ENCODE results near the gene LAPTM5. TPM values are rescaled to one million over a fixed set of nuclear protein-coding genes. Genes with fewer than 3 reads are reported as not detected.

The LAPTM5 gene
- total and polyA plus RNA-seq, 10 of the 15 experiments (the other 5 are each of a cell fraction or from before 2014, with no cell fraction given), result 24.1 to 1,034 (median 687) TPM

DNA sequence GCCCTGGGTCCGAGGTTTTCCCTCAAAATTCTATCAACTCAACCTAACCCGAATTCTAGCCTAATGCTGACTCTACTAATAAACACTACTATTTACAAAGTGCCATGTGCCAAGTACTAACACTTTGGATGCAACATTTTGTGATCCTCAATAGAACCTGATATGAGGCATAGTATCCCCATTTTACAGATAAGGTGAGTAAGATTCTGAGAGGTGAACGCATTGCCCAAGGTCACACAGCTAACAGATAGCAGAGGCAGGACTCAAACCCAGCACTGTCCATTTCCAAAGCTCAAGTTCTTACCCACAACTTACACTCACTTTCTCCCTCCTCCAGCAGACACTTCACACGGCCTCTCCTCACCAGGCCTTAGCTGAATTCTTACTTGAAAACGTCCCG, 46.0 kb upstream of the LAPTM5 start:
- 27% methylated on average over 6 of the region's 6 CpGs for WGBS (ENCODE audit: insufficient coverage, insufficient replicate concordance, low lambda C conversion rate, missing lambda C conversion rate)
- Histone ChIP-seq H2AFZ (ENCODE audit: control insufficient read depth, low read depth, low read length) (no peak overlapping the region), H3K79me2 (ENCODE audit: control insufficient read depth, insufficient read depth, low read length) (no peaks in the 10 kb centered on the region), H4K20me1 (ENCODE audit: control insufficient read depth, insufficient read depth) (0 out of 2 replicates have a peak, but pooled peaks cover 3% of the 10 kb centered on the region), H3K9me3 (replicated peaks; ENCODE audit: control insufficient read depth, insufficient read depth, low read length) (no peaks in the 10 kb centered on the region), H3K27me3 (replicated peaks in 1 of 2; ENCODE audit: control insufficient read depth in 2 of 2, insufficient read depth in 2 of 2, low read length in 1 of 2) (peaks cover 11 to 18% of the 10 kb centered on the region in 2 experiments), H3K4me3 (no peak overlapping the region), H3K4me2 (ENCODE audit: control insufficient read depth, insufficient read depth) (no peak overlapping the region), H3K9ac (ENCODE audit: control insufficient read depth, insufficient read depth, low read length) (no peak overlapping the region), H3K27ac (ENCODE audit: control insufficient read depth, insufficient read depth) (no peak overlapping the region), H3K4me1 (ENCODE audit: control insufficient read depth, insufficient read depth, low read length) (no peaks in the 10 kb centered on the region), H3K36me3 (ENCODE audit: control insufficient read depth in 2 of 2, insufficient read depth in 2 of 2, low read length in 1 of 2) (no peaks in the 10 kb centered on the region)
- ChIA-PET CTCF (interaction anchor here (0.7 to 12.3 kb wide), 11 partner anchors 9 to 154 kb away, joined by 3 to 303 read pairs (median 11); no protein-coding TSS in a partner anchor), RAD21 (ENCODE audit: unreplicated experiment) (interaction anchor here (1.4 to 9.1 kb wide), 3 partner anchors 84 to 125 kb away, joined by 9 to 154 read pairs (median 36); no protein-coding TSS in a partner anchor), POLR2A (no interaction called here), SMC1A (ENCODE audit: uncharacterized antibody, unreplicated experiment) (interaction anchor here (0.8 to 9.8 kb wide), 9 partner anchors 50 to 127 kb away, joined by 3 to 160 read pairs (median 5); no protein-coding TSS in a partner anchor)
- no TSS peak for BruUV-seq (replicated peaks)
- no peak for DNase-seq (ENCODE audit: low read depth, low spot score)
- in situ Hi-C loops (cut with MboI), result loop anchor here (5.0 kb wide), 1 partner anchor 109 kb away; no protein-coding TSS in a partner anchor
- intact Hi-C loops (cut with micrococcal nuclease; ENCODE audit: unreplicated experiment), result loop anchor here (5.0 kb wide), 1 partner anchor 124 kb away; no protein-coding TSS in a partner anchor
- 0 out of 2 replicates have a peak, but pooled peaks have one; percentile 31 for TF ChIP-seq EZH2 (IDR thresholded peaks at IDR 0.05; ENCODE audit: borderline replicate concordance, control insufficient read depth, low read depth, low read length)
- TF ChIP-seq EGR1 (IDR thresholded peaks at IDR 0.05; ENCODE audit: borderline replicate concordance in 1 of 2, low read depth in 2 of 2, low read length in 2 of 2), result no peak
- TF ChIP-seq TCF12 (IDR thresholded peaks at IDR 0.05; ENCODE audit: low read depth, low read length), result no peak
- no peak for ATAC-seq
- FAIRE-seq, result no peak

DNA sequence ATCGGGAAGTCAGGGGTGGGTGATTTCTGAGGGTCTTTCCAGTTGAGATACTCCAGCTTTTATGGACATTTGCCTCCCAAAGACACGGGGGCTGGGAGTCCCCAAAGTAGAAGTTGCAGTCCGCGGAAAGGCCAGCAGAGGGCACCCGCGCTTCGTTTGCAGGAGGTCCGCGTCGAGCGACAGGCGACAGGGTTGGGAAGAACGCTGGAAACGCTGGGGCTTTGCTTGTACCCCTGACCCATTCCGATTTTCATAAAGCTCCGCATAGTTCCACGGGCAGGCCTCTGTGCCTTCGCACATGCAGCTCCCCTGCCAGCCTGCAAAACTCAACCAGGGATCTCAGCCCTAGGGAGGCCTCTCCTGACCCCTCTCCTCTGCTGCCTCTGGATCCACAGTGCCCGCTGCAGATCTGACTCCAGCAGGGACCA, 44.2 kb upstream of the LAPTM5 start:
- no peaks in the 10 kb centered on the region for H3K4me1 ChIP-seq (ENCODE audit: control insufficient read depth, insufficient read depth, low read length)
- intact Hi-C loops (cut with micrococcal nuclease; ENCODE audit: unreplicated experiment) (loop anchor here (1.0 to 5.0 kb wide), 2 partner anchors 110 to 126 kb away; no protein-coding TSS in a partner anchor), in situ Hi-C loops (cut with MboI) (loop anchor here (5.0 kb wide), 1 partner anchor 111 kb away; no protein-coding TSS in a partner anchor)
- FAIRE-seq (peak; percentile 92), ATAC-seq (peak; percentile 86), DNase-seq (ENCODE audit: low read depth, low spot score) (no peak)
- ChIA-PET CTCF (interaction anchor here (0.6 to 12.3 kb wide), 37 partner anchors 8 to 1577 kb away, joined by 3 to 303 read pairs (median 6); no protein-coding TSS in a partner anchor), POLR2A (interaction anchor here (0.8 to 2.7 kb wide), 2 partner anchors 23 to 109 kb away, joined by 3 to 10 read pairs; no protein-coding TSS in a partner anchor), RAD21 (ENCODE audit: unreplicated experiment) (interaction anchor here (0.9 to 9.1 kb wide), 14 partner anchors 11 to 129 kb away, joined by 3 to 154 read pairs (median 7); no protein-coding TSS in a partner anchor), SMC1A (ENCODE audit: uncharacterized antibody, unreplicated experiment) (interaction anchor here (0.8 to 9.8 kb wide), 16 partner anchors 13 to 129 kb away, joined by 3 to 160 read pairs (median 4); no protein-coding TSS in a partner anchor)
- no peak overlapping the region for H3K4me3 ChIP-seq
- H2AFZ ChIP-seq (ENCODE audit: control insufficient read depth, low read depth, low read length), result no peak overlapping the region
- H4K20me1 ChIP-seq (ENCODE audit: control insufficient read depth, insufficient read depth), result 0 out of 2 replicates have a peak, but pooled peaks cover 3% of the 10 kb centered on the region
- H3K79me2 ChIP-seq (ENCODE audit: control insufficient read depth, insufficient read depth, low read length), result no peaks in the 10 kb centered on the region
- no peaks in the 10 kb centered on the region for H3K36me3 ChIP-seq (ENCODE audit: control insufficient read depth in 2 of 2, insufficient read depth in 2 of 2, low read length in 1 of 2)
- peaks cover 11 to 17% of the 10 kb centered on the region in 2 experiments for H3K27me3 ChIP-seq (replicated peaks in 1 of 2; ENCODE audit: control insufficient read depth in 2 of 2, insufficient read depth in 2 of 2, low read length in 1 of 2)
- H3K9ac ChIP-seq (ENCODE audit: control insufficient read depth, insufficient read depth, low read length), result no peak overlapping the region
- no peaks in the 10 kb centered on the region for H3K9me3 ChIP-seq (replicated peaks; ENCODE audit: control insufficient read depth, insufficient read depth, low read length)
- WGBS (ENCODE audit: insufficient coverage, insufficient replicate concordance, low lambda C conversion rate, missing lambda C conversion rate), result 3% methylated on average over 19 of the region's 19 CpGs
- no peak overlapping the region for H3K4me2 ChIP-seq (ENCODE audit: control insufficient read depth, insufficient read depth)
- H3K27ac ChIP-seq (ENCODE audit: control insufficient read depth, insufficient read depth), result no peak overlapping the region
- BruUV-seq (replicated peaks), result no TSS peak
- TF ChIP-seq SMAD5 (IDR thresholded peaks at IDR 0.05; ENCODE audit: low read depth), result no peak
- no peak for TF ChIP-seq RBBP5 (conservative IDR thresholded peaks at IDR 0.05)
- no peak for TF ChIP-seq SMARCA5 (IDR thresholded peaks at IDR 0.05)
- TF ChIP-seq SMC3 (IDR thresholded peaks at IDR 0.05; ENCODE audit: borderline replicate concordance, low read length), result peak; percentile 96
- peak; percentile 97 for TF ChIP-seq RAD21 (IDR thresholded peaks at IDR 0.05; ENCODE audit: insufficient read depth, low read depth, low read length)
- TF ChIP-seq CTCF (IDR thresholded peaks at IDR 0.05 in 2 of 3, conservative IDR thresholded peaks at IDR 0.05 in 1 of 3; ENCODE audit: control insufficient read depth in 2 of 3, extremely low read depth in 1 of 3, insufficient read depth in 1 of 3, low read depth in 3 of 3, low read length in 3 of 3), result peak; percentile 94 to 95 (median 95)
- TF ChIP-seq LARP7 (IDR thresholded peaks at IDR 0.05), result 0 out of 2 replicates have a peak, but pooled peaks have one; percentile 42
- TF ChIP-seq HCFC1 (IDR thresholded peaks at IDR 0.05; ENCODE audit: low read length), result no peak
- peak; percentile 73; the same call in 1 of the 2 replicates for TF ChIP-seq YY1 (IDR thresholded peaks at IDR 0.05; ENCODE audit: low read depth, low read length)
- 0 out of 2 replicates have a peak, but pooled peaks have one; percentile 51 for TF ChIP-seq STAT1 (conservative IDR thresholded peaks at IDR 0.05)
- no peak for TF ChIP-seq SREBF1 (IDR thresholded peaks at IDR 0.05; ENCODE audit: low read length)
- TF ChIP-seq NFXL1 (IDR thresholded peaks at IDR 0.05; ENCODE audit: borderline replicate concordance), result no peak
- no peak for TF ChIP-seq NR2C2 (IDR thresholded peaks at IDR 0.05; ENCODE audit: borderline replicate concordance, control insufficient read depth, insufficient read length, low read depth)

All from GM12878 (cell line).